SU-DHL-6 (cell line): ENCODE data around the gene EOGT.

Source experiments
- H2AFZ ChIP-seq: fragments of 200-600 bp; sonication (generic); 2 replicates; pipeline ENCODE4 v1.6.1; 2014; ENCODE audit warnings: low read depth, mild to moderate bottlenecking, moderate library complexity, mixed read lengths, antibody characterized with exemption, low read length; ENCODE audit not compliant: severe bottlenecking
- H3F3A ChIP-seq: fragments of 200-600 bp; shearing (Covaris generic); 2 replicates; pipeline ENCODE4 v1.6.0; 2016; ENCODE audit warnings: antibody characterized with exemption, mild to moderate bottlenecking; ENCODE audit not compliant: insufficient read depth
- H3K27ac ChIP-seq: fragments of 200-600 bp; sonication (generic); 2 replicates; pipeline ENCODE4 v1.5.1; 2016; ENCODE audit warnings: low read depth, mild to moderate bottlenecking, low read length, moderate library complexity, mixed read lengths
- H3K27me3 ChIP-seq: fragments of 200-600 bp; sonication (generic), shearing (Covaris generic); 2 replicates; pipeline ENCODE4 v1.6.0; 2014; ENCODE audit warnings: mild to moderate bottlenecking, low read length
- H3K36me3 ChIP-seq: fragments of 200-600 bp; sonication (generic); 2 replicates; pipeline ENCODE4 v1.6.1; 2014; ENCODE audit warnings: mild to moderate bottlenecking, low read length, mixed read lengths
- H3K4me2 ChIP-seq: fragments of 300-600, 200-600 bp; shearing (Covaris generic), sonication (generic); 2 replicates; pipeline ENCODE4 v1.6.0; 2014; ENCODE audit warnings: low read length, low read depth, mild to moderate bottlenecking; ENCODE audit not compliant: poor library complexity, severe bottlenecking
- H3K4me3 ChIP-seq: fragments of 200-600 bp; sonication (generic); 2 replicates; pipeline ENCODE4 v1.5.1; 2014; ENCODE audit warnings: antibody characterized with exemption, low read length, mild to moderate bottlenecking, mixed read lengths; ENCODE audit not compliant: insufficient read depth, poor library complexity, severe bottlenecking
- H3K79me2 ChIP-seq: fragments of 200-600 bp; sonication (generic); 2 replicates; pipeline ENCODE4 v1.6.1; 2014; ENCODE audit warnings: mild to moderate bottlenecking, low read length, moderate library complexity; ENCODE audit not compliant: insufficient read depth
- H3K9ac ChIP-seq: fragments of 200-600 bp; sonication (generic); 2 replicates; pipeline ENCODE4 v1.7.0; 2014; ENCODE audit warnings: mild to moderate bottlenecking, low read length
- H3K9me2 ChIP-seq: fragments of 200-600 bp; sonication (generic); replicated peaks from 2 replicates; pipeline ENCODE4 v1.6.1; 2014; ENCODE audit warnings: low read length; ENCODE audit not compliant: insufficient read depth
- H3K9me3 ChIP-seq: fragments of 200-600 bp; sonication (generic); 2 replicates; pipeline ENCODE4 v1.6.1; 2014; ENCODE audit warnings: low read length, mixed read lengths; ENCODE audit not compliant: insufficient read depth
- H4K20me1 ChIP-seq: fragments of 200-600 bp; sonication (generic); 2 replicates; pipeline ENCODE4 v1.6.1; 2014; ENCODE audit warnings: low read depth, mild to moderate bottlenecking, antibody characterized with exemption, low read length, moderate library complexity, mixed read lengths
- CTCF ChIP-seq: fragments of 200-600 bp; sonication (generic); IDR thresholded peaks from one replicate; pipeline ENCODE4 v1.5.1; 2017; ENCODE audit warnings: antibody characterized with exemption, mild to moderate bottlenecking, low read length, moderate library complexity; ENCODE audit not compliant: insufficient read depth, poor library complexity, severe bottlenecking
- EZH2phosphoT487 ChIP-seq: fragments of 200-600 bp; sonication (generic), shearing (Covaris generic); conservative IDR thresholded peaks from 2 replicates; pipeline ENCODE4 v1.6.1; 2018; ENCODE audit warnings: mild to moderate bottlenecking, antibody characterized with exemption, low read length, moderate library complexity, mixed read lengths

The EOGT gene

GRCh38 chr3:69005791-69006482 is 7.5 kb downstream of the EOGT start:
- H3K27ac ChIP-seq = no peak overlapping the region
- no peaks in the 10 kb centered on the region for H3F3A ChIP-seq
- H3K4me3 ChIP-seq = no peak overlapping the region
- no peaks in the 10 kb centered on the region for H3K79me2 ChIP-seq
- H3K9ac ChIP-seq = no peak overlapping the region
- no peak overlapping the region for H3K4me2 ChIP-seq
- no peaks in the 10 kb centered on the region for H3K9me3 ChIP-seq
- no peak overlapping the region for H2AFZ ChIP-seq
- H3K27me3 ChIP-seq = no peaks in the 10 kb centered on the region
- no peaks in the 10 kb centered on the region for H3K9me2 ChIP-seq
- H3K36me3 ChIP-seq = peaks cover 29% of the 10 kb centered on the region; the same call in 1 of the 2 replicates
- TF ChIP-seq CTCF = no peak
- TF ChIP-seq EZH2phosphoT487 = no peak
- no peaks in the 10 kb centered on the region for H4K20me1 ChIP-seq

GRCh38 chr3:69005071-69005790 is 8.3 kb downstream of the EOGT start:
- Histone ChIP-seq H3K9me3 (no peaks in the 10 kb centered on the region), H4K20me1 (no peaks in the 10 kb centered on the region), H3K4me2 (no peak overlapping the region), H3K79me2 (no peaks in the 10 kb centered on the region), H3K27me3 (no peaks in the 10 kb centered on the region), H3K9me2 (no peaks in the 10 kb centered on the region), H3K27ac (no peak overlapping the region), H3F3A (no peaks in the 10 kb centered on the region), H3K9ac (no peak overlapping the region), H3K36me3 (peaks cover 29% of the 10 kb centered on the region; the same call in 1 of the 2 replicates), H2AFZ (no peak overlapping the region), H3K4me3 (no peak overlapping the region)
- TF ChIP-seq EZH2phosphoT487 (no peak), CTCF (no peak)

- no peak for TF ChIP-seq CTCF
- TF ChIP-seq EZH2phosphoT487 = no peak
- no peak overlapping the region for H3K4me3 ChIP-seq
- no peaks in the 10 kb centered on the region for H3K9me2 ChIP-seq
- no peaks in the 10 kb centered on the region for H3K27me3 ChIP-seq
- H3K4me2 ChIP-seq = no peak overlapping the region
- peaks cover 27% of the 10 kb centered on the region; the same call in 1 of the 2 replicates for H3K36me3 ChIP-seq
- H3F3A ChIP-seq = no peaks in the 10 kb centered on the region
- no peak overlapping the region for H3K9ac ChIP-seq
- H3K27ac ChIP-seq = no peak overlapping the region
- no peaks in the 10 kb centered on the region for H3K79me2 ChIP-seq
- no peaks in the 10 kb centered on the region for H3K9me3 ChIP-seq
- no peak overlapping the region for H2AFZ ChIP-seq
- no peaks in the 10 kb centered on the region for H4K20me1 ChIP-seq
Measured at GRCh38 chr3:69004138-69004537, 9.3 kb downstream of the EOGT start.
